Measurements from ENCODE around the gene SH3BP4.

Gene SH3BP4

GRCh38 chr2:235063471-235063961 is 111.7 kb downstream of the SH3BP4 start:
- no peak for DNase-seq

GRCh38 chr2:235064976-235065375 is 113.2 kb downstream of the SH3BP4 start:
- no peak for DNase-seq

GRCh38 chr2:235066490-235066889 is 114.7 kb downstream of the SH3BP4 start:
- no peak for DNase-seq

GRCh38 chr2:235066895-235067294 is 115.1 kb downstream of the SH3BP4 start:
- DNase-seq = no peak

GRCh38 chr2:235068701-235069100 is 116.9 kb downstream of the SH3BP4 start:
- no peak for DNase-seq

- DNase-seq = no peak
Observed at GRCh38 chr2:235070063-235070706, 118.4 kb downstream of the SH3BP4 start.

GRCh38 chr2:235073868-235074413 is 122.1 kb downstream of the SH3BP4 start:
- DNase-seq = no peak

GRCh38 chr2:235077046-235077445 is 125.2 kb downstream of the SH3BP4 start:
- DNase-seq = no peak

- no peak for DNase-seq
Observed at GRCh38 chr2:235078182-235078581, 126.4 kb downstream of the SH3BP4 start.

GRCh38 chr2:235078914-235079472 is 127.2 kb downstream of the SH3BP4 start:
- no peak for DNase-seq

- no peak for DNase-seq
Observed at GRCh38 chr2:235080101-235080500, 128.3 kb downstream of the SH3BP4 start.

GRCh38 chr2:235082578-235083338 is 130.9 kb downstream of the SH3BP4 start:
- no peak for DNase-seq

GRCh38 chr2:235083822-235084221 is 132.0 kb downstream of the SH3BP4 start:
- no peak for DNase-seq

GRCh38 chr2:235084424-235084823 is 132.6 kb downstream of the SH3BP4 start:
- no peak for DNase-seq

- no peak for DNase-seq
Observed at GRCh38 chr2:235085476-235085875, 133.7 kb downstream of the SH3BP4 start.

GRCh38 chr2:235086481-235087184 is 134.8 kb downstream of the SH3BP4 start:
- DNase-seq = no peak

- DNase-seq = no peak
Observed at GRCh38 chr2:235087832-235088495, 136.1 kb downstream of the SH3BP4 start.

- DNase-seq = no peak
Observed at GRCh38 chr2:235088496-235088921, 136.7 kb downstream of the SH3BP4 start.

GRCh38 chr2:235091421-235091820 is 139.6 kb downstream of the SH3BP4 start:
- DNase-seq = no peak

- no peak for DNase-seq
Observed at GRCh38 chr2:235091983-235092382, 140.2 kb downstream of the SH3BP4 start.

GRCh38 chr2:235092433-235093223 is 140.8 kb downstream of the SH3BP4 start:
- DNase-seq = no peak

GRCh38 chr2:235094457-235094856 is 142.6 kb downstream of the SH3BP4 start:
- DNase-seq = no peak

Data from stimulated activated CD4-positive, alpha-beta T cell treated with anti-CD3 and anti-CD28 coated beads, Interleukin-2, amount 100 ng/mL, for 48 hours (primary cell).